K562 (cell line): ENCODE data around the gene CTIF. TPM values are rescaled to one million over a fixed set of nuclear protein-coding genes. Genes with fewer than 3 reads are reported as not detected.

Source experiments
- ATAC-seq: fragments of 200-7000 bp; cut with Tn5 transposase; 3 replicates; pipeline ENCODE4 v1.9.1; 2020; ENCODE audit warnings: moderate library complexity
- BruUV-seq: library from RNA; stranded (reverse); fragments of 400-500 nt; replicated peaks from 2 replicates; lab custom pipeline; 2021; lab: Mats Ljungman, UMichigan
- CTCF ChIA-PET: fragments of 300-600 bp; formaldehyde crosslinking; extraction: SDS; loops from one replicate; lab custom pipeline; 2021; ENCODE audit warnings: low intra/inter-chr PET ratio; lab: Yijun Ruan, JAX
- POLR2A ChIA-PET: fragments of 300-600, 350-650 bp; sonication (Branson Sonifier 250); formaldehyde crosslinking; extraction: SDS; loops from one replicate; lab custom pipeline; 2021; ENCODE audit warnings: antibody characterized with exemption, inconsistent platforms; lab: Yijun Ruan, JAX
- DNase-seq, 4 experiments: peaks; one replicate each; pipeline versions ENCODE4 v3.0.0 to v3.0.0-alpha.2; 2011 to 2018; ENCODE audit warnings: low spot score in 3 of 4, mixed read lengths in 3 of 4; ENCODE audit errors: extremely low read depth in 1 of 4
- FAIRE-seq: peaks from 2 replicates; lab custom pipeline; 2011; peaks lifted over from hg19 to GRCh38; lab: Jason Lieb, UNC
- H2AFZ ChIP-seq: 2 replicates; pipeline ENCODE4 v1.6.0; 2011; ENCODE audit warnings: low read depth, low read length, control low read depth, inconsistent platforms
- H3K27ac ChIP-seq: fragments of 200-600 bp; 3 replicates; pipeline ENCODE4 v1.8.0; 2011; ENCODE audit warnings: low read depth, mild to moderate bottlenecking, control low read depth, inconsistent platforms, low read length, moderate library complexity, mixed read lengths; ENCODE audit errors: extremely low read depth
- H3K27me3 ChIP-seq, 2 experiments: fragments of 300-600 bp in 1 of 2; 2 replicates in 1 of 2; 3 replicates in 1 of 2; pipeline versions ENCODE4 v1.6.0 to v1.8.0; 2011; ENCODE audit warnings: inconsistent platforms in 2 of 2, low read length in 2 of 2, mild to moderate bottlenecking in 1 of 2, mixed read lengths in 1 of 2, moderate library complexity in 1 of 2; ENCODE audit not compliant: control insufficient read depth in 2 of 2, insufficient read depth in 2 of 2
- H3K36me3 ChIP-seq: fragments of 300-600 bp; 3 replicates; pipeline ENCODE4 v1.8.0; 2011; ENCODE audit warnings: mild to moderate bottlenecking, low read length, inconsistent platforms; ENCODE audit not compliant: control insufficient read depth, insufficient read depth
- H3K4me1 ChIP-seq, 2 experiments: fragments of 200-600 bp in 1 of 2; replicated peaks in 1 of 2; 2 replicates in 1 of 2; 3 replicates in 1 of 2; pipeline versions ENCODE4 v1.5.1 to v1.8.0; 2011; ENCODE audit warnings: inconsistent platforms in 2 of 2, low read length in 2 of 2, mild to moderate bottlenecking in 1 of 2, mixed read lengths in 1 of 2, moderate library complexity in 1 of 2; ENCODE audit not compliant: control insufficient read depth in 2 of 2, insufficient read depth in 2 of 2
- H3K4me2 ChIP-seq: 2 replicates; pipeline ENCODE4 v1.6.1; 2011; ENCODE audit warnings: low read length, control low read depth, inconsistent platforms, mixed read lengths; ENCODE audit not compliant: insufficient read depth
- H3K4me3 ChIP-seq: fragments of 200-600 bp; sonication (generic), shearing (Covaris generic); 2 replicates; pipeline ENCODE4 v1.5.1; 2016; ENCODE audit warnings: control low read depth, inconsistent platforms
- H3K79me2 ChIP-seq: fragments of 200-600 bp; 3 replicates; pipeline ENCODE4 v1.8.0; 2011; ENCODE audit warnings: low read length, inconsistent platforms; ENCODE audit not compliant: control insufficient read depth, insufficient read depth
- H3K9ac ChIP-seq, 2 experiments: 2 replicates each; pipeline versions ENCODE4 v1.6.0 to v1.6.1; 2011; ENCODE audit warnings: low read depth in 2 of 2, low read length in 2 of 2, control low read depth in 1 of 2, inconsistent platforms in 1 of 2, mild to moderate bottlenecking in 1 of 2, mixed read lengths in 1 of 2; ENCODE audit not compliant: insufficient read depth in 1 of 2
- H3K9me1 ChIP-seq: one replicate; pipeline ENCODE4 v1.6.0; 2011; ENCODE audit warnings: inconsistent platforms, mild to moderate bottlenecking, low read length, moderate library complexity; ENCODE audit not compliant: control insufficient read depth, insufficient read depth
- H3K9me3 ChIP-seq: replicated peaks from 2 replicates; pipeline ENCODE4 v1.5.1; 2011; ENCODE audit warnings: low read depth, low read length, inconsistent platforms; ENCODE audit not compliant: control insufficient read depth, insufficient read depth
- H4K20me1 ChIP-seq: replicated peaks from 2 replicates; pipeline ENCODE4 v1.6.1; 2011; ENCODE audit warnings: low read length, inconsistent platforms, mixed read lengths; ENCODE audit not compliant: control insufficient read depth, insufficient read depth
- CREM ChIP-seq: IDR thresholded peaks from 2 replicates; pipeline ENCODE4 v1.6.1; 2014; ENCODE audit warnings: antibody characterized with exemption, low read depth
- DLX4 ChIP-seq: fragments of 250-450 bp; sonication (Bioruptor Pico); IDR thresholded peaks from 2 replicates; pipeline ENCODE4 v1.6.1; 2021; ENCODE audit warnings: mild to moderate bottlenecking
- E2F4 ChIP-seq: sonication (generic); formaldehyde crosslinking; IDR thresholded peaks from 2 replicates; pipeline ENCODE4 v1.8.0; 2022; ENCODE audit warnings: mild to moderate bottlenecking, low read depth, missing genetic modification reagents
- LEF1 ChIP-seq: fragments of 450-650 bp; IDR thresholded peaks from 2 replicates; pipeline ENCODE4 v1.6.1; 2016; ENCODE audit warnings: mild to moderate bottlenecking
- NONO ChIP-seq, 2 experiments: fragments of 200-400 bp in 1 of 2; fragments of 450-650 bp in 1 of 2; formaldehyde crosslinking in 1 of 2; IDR thresholded peaks; 2 replicates each; pipeline ENCODE4 v1.6.1; 2017; ENCODE audit warnings: low read depth in 2 of 2, mild to moderate bottlenecking in 2 of 2, moderate library complexity in 2 of 2, low read length in 1 of 2
- NR2C2 ChIP-seq, 2 experiments: fragments of 200-800 bp in 1 of 2; sonication (Bioruptor generic) in 1 of 2; sonication (generic) in 1 of 2; formaldehyde crosslinking in 1 of 2; IDR thresholded peaks; 2 replicates each; pipeline versions ENCODE4 v1.6.1 to v1.8.0; 2016 to 2022; ENCODE audit warnings: mild to moderate bottlenecking in 1 of 2, missing compliant biosample characterization in 1 of 2, missing genetic modification characterization in 1 of 2, missing genetic modification reagents in 1 of 2
- PHF8 ChIP-seq: fragments of 200-600 bp; sonication (generic); IDR thresholded peaks from 2 replicates; pipeline ENCODE4 v1.6.1; 2012; ENCODE audit warnings: mixed run types, mild to moderate bottlenecking, inconsistent platforms, low read length, moderate library complexity, borderline replicate concordance
- SP2 ChIP-seq: IDR thresholded peaks from 2 replicates; pipeline ENCODE4 v1.6.1; 2011; ENCODE audit warnings: mild to moderate bottlenecking, low read depth, low read length, moderate library complexity; ENCODE audit not compliant: poor library complexity, severe bottlenecking; ENCODE audit errors: extremely low read depth
- TOE1 ChIP-seq, 2 experiments: fragments of 450-650 bp in 1 of 2; sonication (generic) in 1 of 2; formaldehyde crosslinking in 1 of 2; IDR thresholded peaks; 2 replicates each; pipeline versions ENCODE4 v1.7.1 to v1.8.0; 2016 to 2022; ENCODE audit warnings: borderline replicate concordance in 2 of 2, mild to moderate bottlenecking in 2 of 2, antibody characterized with exemption in 1 of 2, inconsistent platforms in 1 of 2, low read depth in 1 of 2, missing genetic modification reagents in 1 of 2, moderate library complexity in 1 of 2
- WHSC1 ChIP-seq: IDR thresholded peaks from one replicate; pipeline ENCODE4 v1.6.1; 2012; ENCODE audit warnings: low read length, control low read depth, inconsistent platforms
- ZC3H8 ChIP-seq: fragments of 450-650 bp; IDR thresholded peaks from 2 replicates; pipeline ENCODE4 v1.6.1; 2017
- ZHX1 ChIP-seq: fragments of 150-350 bp; conservative IDR thresholded peaks from 2 replicates; pipeline ENCODE4 v1.6.1; 2014; ENCODE audit warnings: low read length
- ZNF589 ChIP-seq: fragments of 200-800 bp; sonication (Bioruptor generic); IDR thresholded peaks from 2 replicates; pipeline ENCODE4 v1.6.1; 2016; ENCODE audit warnings: low read depth, missing genetic modification characterization, missing compliant biosample characterization
- ZNF668 ChIP-seq: fragments of 250-450 bp; sonication (Bioruptor Pico); IDR thresholded peaks from 2 replicates; pipeline ENCODE4 v1.8.0; 2022; ENCODE audit warnings: mild to moderate bottlenecking, inconsistent platforms
- ZNF717 ChIP-seq: fragments of 250-450 bp; sonication (Bioruptor Pico); IDR thresholded peaks from 2 replicates; pipeline ENCODE4 v1.5.0; 2021
- WGBS: fragments of 100-300 bp; shearing (Covaris generic); methylation state at CpG from one replicate; pipeline ENCODE4 v1.1.6; 2016; ENCODE audit warnings: low coverage, mixed read lengths; ENCODE audit not compliant: insufficient coverage; ENCODE audit errors: missing lambda C conversion rate; 5-methylcytosine and 5-hydroxymethylcytosine counted together
- in situ Hi-C: fragments of 300-500 bp; cut with MboI; formaldehyde crosslinking; loops from 4 replicates; pipeline ENCODE4 v1.15.0; 2018; ENCODE audit warnings: inconsistent platforms, mixed read lengths
- intact Hi-C: fragments of 100-400 bp; cut with micrococcal nuclease; formaldehyde crosslinking; loops from 2 replicates; pipeline ENCODE4 v1.14.2; 2022
- polyA plus RNA-seq, 8 experiments: library from polyadenylated mRNA; depleted of rRNA in 4 of 8; stranded (reverse) in 5 of 8; unstranded in 3 of 8; fragments of >200 nt; fragmentation: Nextera tagmentation in 2 of 8; fragmentation: Illumina TruSeq in 1 of 8; extraction: Ambion mirVana in 2 of 8; extraction: Trizol in 1 of 8; gene quantifications; 2 replicates each; pipeline versions ENCODE4 v1.2.1 to v1.2.3, GENCODE V29; 2011 to 2014; ENCODE audit warnings: inconsistent platforms in 1 of 8, missing spikeins in 1 of 8
- total RNA-seq, 7 experiments: library from RNA; depleted of rRNA in 6 of 7; stranded (reverse); fragments of >200 nt in 6 of 7; fragmentation: Illumina TruSeq in 2 of 7; extraction: Trizol in 2 of 7; gene quantifications; 2 replicates each; pipeline versions ENCODE4 v1.2.1 to v1.2.3, GENCODE V29; 2011 to 2021; ENCODE audit warnings: low replicate concordance in 1 of 7

The CTIF gene
- total and polyA plus RNA-seq, 9 of the 15 experiments (the other 6 are each of a cell fraction or from before 2014, with no cell fraction given): 0.17 to 11.5 (median 2.2) TPM

GRCh38 chr18:48690494-48690893, 151.7 kb downstream of the CTIF start (continued):
- TF ChIP-seq WHSC1 (no peak), TOE1 (IDR thresholded peaks at IDR 0.05; ENCODE audit: borderline replicate concordance) (no peak), TOE1 (CRISPR knock-in tag; IDR thresholded peaks at IDR 0.05; ENCODE audit: borderline replicate concordance, low read depth) (no peak), DLX4 (CRISPR knock-in tag) (no peak), ZNF717 (CRISPR knock-in tag) (no peak), SP2 (no peak)

DNA sequence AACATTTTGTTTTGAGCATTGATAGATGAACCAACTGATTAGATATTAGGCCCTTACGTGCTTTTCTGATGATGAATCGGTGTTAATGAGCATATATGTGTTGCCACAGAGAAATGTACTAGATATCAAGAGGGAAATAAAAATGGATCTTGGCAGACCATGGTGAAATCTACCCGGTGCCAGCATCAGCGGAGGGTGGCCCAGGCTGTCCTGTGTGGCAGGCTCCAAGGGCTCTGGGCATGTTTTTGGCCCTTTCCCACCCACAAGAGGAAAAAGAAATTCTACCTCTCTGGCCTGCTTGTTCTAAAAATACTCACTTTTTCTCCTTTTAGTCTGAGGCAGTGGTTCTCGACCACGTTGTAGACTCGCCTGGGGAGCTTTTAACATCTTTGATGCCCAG, 154.2 kb downstream of the CTIF start:
- ATAC-seq: no peak
- Histone ChIP-seq H3K4me3 (no peak overlapping the region), H4K20me1 (no peaks in the 10 kb centered on the region), H3K27ac (no peak overlapping the region; the same call in 2 of the 3 replicates), H3K79me2 (no peaks in the 10 kb centered on the region), H3K9me3 (no peaks in the 10 kb centered on the region), H3K27me3 (no peaks in the 10 kb centered on the region), H2AFZ (no peak overlapping the region), H3K4me1 (peaks cover 3 to 10% of the 10 kb centered on the region in 2 experiments; a peak in 3 of 5 replicates), H3K9ac (no peak overlapping the region), H3K9me1 (no peaks in the 10 kb centered on the region), H3K36me3 (no peaks in the 10 kb centered on the region), H3K4me2 (no peak overlapping the region)
- intact Hi-C loops: no loop called here
- POLR2A ChIA-PET: interaction anchor here (0.6 kb wide), 1 partner anchor 857 kb away, joined by 3 read pairs; no protein-coding TSS in a partner anchor
- 73% methylated on average over 6 of the region's 7 CpGs for WGBS
- DNase-seq: no peak
- in situ Hi-C loops: loop anchor here (25.0 kb wide), 3 partner anchors 494 to 1169 kb away; no protein-coding TSS in a partner anchor
- BruUV-seq: no TSS peak
- no peak for FAIRE-seq
- CTCF ChIA-PET: no interaction called here
- TF ChIP-seq ZC3H8 (no peak), NR2C2 (CRISPR knock-in tag; IDR thresholded peaks at IDR 0.05) (no peak), NR2C2 (tag; IDR thresholded peaks at IDR 0.05) (no peak), CREM (no peak), PHF8 (no peak), LEF1 (no peak), ZHX1 (no peak), E2F4 (CRISPR knock-in tag) (no peak), ZNF668 (CRISPR knock-in tag) (no peak), ZNF589 (CRISPR knock-in tag) (no peak), NONO (IDR thresholded peaks at IDR 0.05; ENCODE audit: low read depth in 2 of 2, low read length in 1 of 2) (no peak)
